Naive thymus-derived CD4-positive, alpha-beta T cell (primary cell): ENCODE results near the gene NUDT8. TPM values are rescaled to one million over a fixed set of nuclear protein-coding genes. Genes with fewer than 3 reads are reported as not detected.
A peak's percentile ranks its signal among the peaks of the same experiment; 100 is the strongest.

Experiments used
- ATAC-seq: fragments of 150-1000 bp; cut with Tn5 transposase; 2 replicates; pipeline ENCODE4 v1.10.0; 2021; ENCODE audit warnings: mild to moderate bottlenecking, moderate library complexity
- CTCF ChIA-PET: fragments of 350-600 bp; sonication (Branson Sonifier 250); formaldehyde crosslinking; loops from one replicate; lab custom pipeline; 2021; ENCODE audit warnings: antibody characterized with exemption; lab: Charles Lee
- POLR2A ChIA-PET: fragments of 350-600 bp; sonication (Branson Sonifier 250); formaldehyde crosslinking; loops from one replicate; lab custom pipeline; 2021; ENCODE audit warnings: antibody characterized with exemption, inconsistent platforms; lab: Charles Lee
- DNase-seq, 9 donors: peaks; one replicate each; pipeline versions ENCODE4 v3.0.0 to v3.0.0-alpha.2; 2020 to 2022; ENCODE audit warnings: mixed read lengths in 1 of 9
- H3K27ac ChIP-seq: one replicate; pipeline ENCODE4 v1.7.0; 2013; ENCODE audit warnings: mild to moderate bottlenecking, low read depth, low read length, moderate library complexity
- H3K27me3 ChIP-seq, 2 donors: one replicate each; pipeline ENCODE4 v1.7.0; 2013; ENCODE audit warnings: low read length in 2 of 2, mild to moderate bottlenecking in 2 of 2, moderate library complexity in 2 of 2; ENCODE audit not compliant: control insufficient read depth in 2 of 2, insufficient read depth in 2 of 2
- H3K36me3 ChIP-seq, 3 experiments: 1 replicate in 2 of 3; 2 replicates in 1 of 3; pipeline ENCODE4 v1.7.0; 2013; ENCODE audit warnings: low read length in 3 of 3, mild to moderate bottlenecking in 3 of 3, moderate library complexity in 1 of 3; ENCODE audit not compliant: insufficient read depth in 3 of 3, control insufficient read depth in 2 of 3
- H3K4me1 ChIP-seq, 2 donors: one replicate each; pipeline ENCODE4 v1.7.0; 2013; ENCODE audit warnings: low read length in 2 of 2, mild to moderate bottlenecking in 2 of 2, moderate library complexity in 1 of 2; ENCODE audit not compliant: control insufficient read depth in 2 of 2, insufficient read depth in 2 of 2
- H3K4me3 ChIP-seq: 2 replicates; pipeline ENCODE4 v1.7.0; 2013; ENCODE audit warnings: mild to moderate bottlenecking, low read length
- H3K9me3 ChIP-seq, 3 experiments: 1 replicate in 2 of 3; 2 replicates in 1 of 3; pipeline ENCODE4 v1.7.0; 2013; ENCODE audit warnings: low read length in 3 of 3; ENCODE audit not compliant: control insufficient read depth in 2 of 3
- H3K27ac Mint-ChIP-seq, 9 donors: one replicate each; pipeline ENCODE4 v1.8.0; 2020 to 2022; ENCODE audit warnings: mixed read lengths in 9 of 9, mild to moderate bottlenecking in 8 of 9, moderate library complexity in 5 of 9, inconsistent platforms in 2 of 9
- H3K27me3 Mint-ChIP-seq, 5 donors: one replicate each; pipeline ENCODE4 v1.8.0; 2021 to 2022; ENCODE audit warnings: mixed read lengths in 5 of 5, mild to moderate bottlenecking in 1 of 5
- H3K36me3 Mint-ChIP-seq, 5 donors: one replicate each; pipeline ENCODE4 v1.8.0; 2020 to 2022; ENCODE audit warnings: mixed read lengths in 5 of 5, mild to moderate bottlenecking in 3 of 5, inconsistent platforms in 1 of 5
- H3K4me1 Mint-ChIP-seq, 7 donors: one replicate each; pipeline ENCODE4 v1.8.0; 2020 to 2022; ENCODE audit warnings: mixed read lengths in 7 of 7, mild to moderate bottlenecking in 3 of 7, inconsistent platforms in 1 of 7
- H3K4me3 Mint-ChIP-seq, 10 donors: one replicate each; pipeline ENCODE4 v1.8.0; 2020 to 2022; ENCODE audit warnings: mild to moderate bottlenecking in 10 of 10, mixed read lengths in 10 of 10, moderate library complexity in 6 of 10, inconsistent platforms in 2 of 10
- H3K9me3 Mint-ChIP-seq, 11 donors: one replicate each; pipeline ENCODE4 v1.8.0; 2020 to 2022; ENCODE audit warnings: mixed read lengths in 11 of 11, mild to moderate bottlenecking in 4 of 11, inconsistent platforms in 1 of 11, moderate library complexity in 1 of 11
- intact Hi-C, 2 donors: fragments of 100-400 bp; cut with micrococcal nuclease; formaldehyde crosslinking; loops; one replicate each; pipeline ENCODE4 v1.15.1; 2023
- polyA plus RNA-seq, 2 donors: library from polyadenylated mRNA; unstranded; fragments of 300-500 nt; fragmentation: Illumina TruSeq; gene quantifications; one replicate each; pipeline ENCODE4 v1.2.3, GENCODE V29; 2021
- total RNA-seq, 6 experiments: library from RNA in 5 of 6; stranded (reverse) in 5 of 6; gene quantifications; 1 replicate in 5 of 6; 2 replicates in 1 of 6; pipeline ENCODE4 v1.2.3 and lab custom pipeline; 2021 to 2026

Gene NUDT8
- total RNA-seq (10 to 100 TPM in 1 of 5 experiments, 1 to 10 TPM in 4; 3.1 to 10.4 (median 4.0) TPM), polyA plus RNA-seq (1 to 10 TPM; 3.3 to 3.7 TPM), total RNA-seq (lab: John Stamatoyannopoulos, UW) (0.67 reads per million)

DNA sequence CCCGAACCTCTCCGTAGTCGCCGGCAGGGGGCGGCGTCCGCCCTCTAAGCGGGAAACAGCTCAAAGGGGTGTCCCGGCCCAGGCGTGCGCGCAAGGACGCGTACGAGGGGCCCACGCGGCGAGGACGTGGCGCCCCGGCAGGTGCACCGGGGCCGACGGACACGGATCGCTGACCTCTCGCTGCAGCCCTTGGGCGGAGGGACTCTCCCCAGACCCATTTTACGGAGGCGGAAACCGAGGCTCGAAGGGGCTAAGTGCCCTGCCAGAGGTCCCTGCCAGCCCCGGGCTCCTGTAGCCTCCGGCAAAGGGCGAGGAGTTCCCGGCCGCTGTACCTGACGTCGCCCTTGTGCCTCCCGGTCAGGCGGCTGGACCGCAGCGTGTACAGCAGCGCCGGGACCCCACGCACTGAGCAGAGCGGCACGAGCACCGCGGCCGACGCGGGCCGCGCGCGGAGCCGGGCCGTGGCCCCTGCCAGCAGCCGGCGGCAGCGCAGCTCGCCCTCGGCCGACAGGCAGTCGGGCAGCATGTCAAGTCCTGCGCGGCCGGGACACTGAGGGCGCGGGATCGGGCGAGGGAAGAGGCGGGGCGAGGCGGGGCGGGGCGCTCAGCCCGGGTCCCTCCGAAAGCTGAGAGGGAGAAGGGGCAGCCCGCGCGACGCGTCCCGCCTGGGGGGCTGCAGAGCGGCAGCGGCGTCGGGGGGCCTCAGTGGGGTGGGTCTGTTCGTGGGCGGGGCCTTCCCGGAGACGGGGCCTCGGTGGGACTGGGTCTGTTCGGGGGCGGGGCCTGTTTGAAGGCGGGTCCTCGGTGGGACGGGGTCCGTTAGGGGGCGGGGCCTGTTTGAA is at the start of gene NUDT8:
Gene NUDT8 (minus strand): TSS at position 552 of the 842 bp plus-strand sequence. CDS start 26 bp downstream, at position 526.
- H3K27me3 Mint-ChIP-seq = no peaks in the 10 kb centered on the region
- peak within 1 kb of the TSS; percentile 85 for H3K27ac ChIP-seq
- H3K4me1 ChIP-seq = peaks cover 8 to 9% of the 10 kb centered on the region in 2 donors
- H3K36me3 Mint-ChIP-seq = no peaks in the 10 kb centered on the region
- H3K36me3 ChIP-seq = no peaks in the 10 kb centered on the region
- intact Hi-C loops = loop anchor here (1.0 to 5.0 kb wide), 12 partner anchors 11 to 276 kb away; partner anchors contain the start of genes CDK2AP2 (in 2 of the 2), NDUFV1 (in 2 of the 2), ACY3 (in 1 of the 2) and AIP (in 1 of the 2)
- H3K4me3 Mint-ChIP-seq = peak within 1 kb of the TSS; percentile 84 to 94 (median 89)
- H3K9me3 ChIP-seq = no peaks in the 10 kb centered on the region
- H3K4me3 ChIP-seq = peak within 1 kb of the TSS; percentile 84
- CTCF ChIA-PET = interaction anchor here (0.6 to 2.4 kb wide), 15 partner anchors 12 to 1310 kb away, joined by 3 to 13 read pairs (median 4); partner anchors contain the start of gene ACY3
- ATAC-seq = peak; percentile 69
- peak within 1 kb of the TSS; percentile 74 to 96 (median 89) for H3K27ac Mint-ChIP-seq
- POLR2A ChIA-PET = interaction anchor here (0.6 to 3.0 kb wide), 17 partner anchors 9 to 1013 kb away, joined by 3 to 27 read pairs (median 3); partner anchors contain the start of genes ACY3, GSTP1, KDM2A and POLD4
- H3K4me1 Mint-ChIP-seq = peaks cover 5 to 18% (median 10%) of the 10 kb centered on the region in 7 donors
- H3K27me3 ChIP-seq = no peaks in the 10 kb centered on the region
- peak; percentile 81 to 98 (median 87) for DNase-seq
- H3K9me3 Mint-ChIP-seq = no peaks in the 10 kb centered on the region

- H3K4me1 Mint-ChIP-seq = no peaks in the 10 kb centered on the region
- POLR2A ChIA-PET = no interaction called here
- H3K4me1 ChIP-seq = no peaks in the 10 kb centered on the region
- H3K27me3 Mint-ChIP-seq = peaks cover 0 to 14% (median 0%) of the 10 kb centered on the region in 5 donors
- H3K9me3 ChIP-seq = no peaks in the 10 kb centered on the region
- ATAC-seq (no peak), DNase-seq (no peak)
- CTCF ChIA-PET = no interaction called here
- peaks cover 0 to 3% (median 0%) of the 10 kb centered on the region in 11 donors for H3K9me3 Mint-ChIP-seq
- no peaks in the 10 kb centered on the region for H3K27me3 ChIP-seq
- no peak overlapping the region for H3K4me3 ChIP-seq
- no peak overlapping the region for H3K27ac Mint-ChIP-seq
- H3K27ac ChIP-seq = no peak overlapping the region
- no peak overlapping the region for H3K4me3 Mint-ChIP-seq
- no peaks in the 10 kb centered on the region for H3K36me3 ChIP-seq
- intact Hi-C loops = no loop called here
- no peaks in the 10 kb centered on the region for H3K36me3 Mint-ChIP-seq
Observed at GRCh38 chr11:67675058-67675747, 45.5 kb upstream of the NUDT8 start.

- no peaks in the 10 kb centered on the region for H3K27me3 ChIP-seq
- no peak within 1 kb of the TSS for H3K27ac ChIP-seq
- H3K36me3 Mint-ChIP-seq = no peaks in the 10 kb centered on the region
- ChIA-PET CTCF (no interaction called here), POLR2A (no interaction called here)
- H3K4me3 ChIP-seq = no peak within 1 kb of the TSS
- no peaks in the 10 kb centered on the region for H3K9me3 ChIP-seq
- no peaks in the 10 kb centered on the region for H3K4me1 ChIP-seq
- peaks cover 0 to 3% (median 0%) of the 10 kb centered on the region in 11 donors for H3K9me3 Mint-ChIP-seq
- DNase-seq (no peak), ATAC-seq (no peak)
- H3K4me1 Mint-ChIP-seq = no peaks in the 10 kb centered on the region
- H3K4me3 Mint-ChIP-seq = no peak within 1 kb of the TSS
- intact Hi-C loops = no loop called here
- peaks cover 0 to 14% (median 0%) of the 10 kb centered on the region in 5 donors for H3K27me3 Mint-ChIP-seq
- no peaks in the 10 kb centered on the region for H3K36me3 ChIP-seq
- no peak within 1 kb of the TSS for H3K27ac Mint-ChIP-seq
Observed at GRCh38 chr11:67674442-67674871, 44.7 kb upstream of the NUDT8 start, which contains the start of gene ALDH3B2. TSS of gene ALDH3B2 (minus strand) at chr11:67674623. CDS start at chr11:67666935, 7,688 bp downstream.

- Histone ChIP-seq H3K4me1 (no peaks in the 10 kb centered on the region), H3K36me3 (no peaks in the 10 kb centered on the region), H3K4me3 (no peak overlapping the region), H3K27ac (no peak overlapping the region), H3K9me3 (no peaks in the 10 kb centered on the region), H3K27me3 (no peaks in the 10 kb centered on the region)
- DNase-seq (no peak), ATAC-seq (no peak)
- peaks cover 0 to 14% (median 0%) of the 10 kb centered on the region in 5 donors for H3K27me3 Mint-ChIP-seq
- no peaks in the 10 kb centered on the region for H3K36me3 Mint-ChIP-seq
- H3K27ac Mint-ChIP-seq = no peak overlapping the region
- POLR2A ChIA-PET = no interaction called here
- H3K4me3 Mint-ChIP-seq = no peak overlapping the region
- H3K4me1 Mint-ChIP-seq = no peaks in the 10 kb centered on the region
- intact Hi-C loops = no loop called here
- CTCF ChIA-PET = no interaction called here
- peaks cover 0 to 3% (median 0%) of the 10 kb centered on the region in 11 donors for H3K9me3 Mint-ChIP-seq
Observed at GRCh38 chr11:67673902-67674301, 44.2 kb upstream of the NUDT8 start.

GRCh38 chr11:67673358-67673757 is 43.6 kb upstream of the NUDT8 start:
- Mint-ChIP-seq H3K36me3 (no peaks in the 10 kb centered on the region), H3K4me3 (no peak overlapping the region), H3K27ac (no peak overlapping the region), H3K9me3 (peaks cover 0 to 3% (median 0%) of the 10 kb centered on the region in 11 donors), H3K27me3 (peaks cover 0 to 14% (median 0%) of the 10 kb centered on the region in 5 donors), H3K4me1 (no peaks in the 10 kb centered on the region)
- no peaks in the 10 kb centered on the region for H3K36me3 ChIP-seq
- no peak overlapping the region for H3K4me3 ChIP-seq
- no peaks in the 10 kb centered on the region for H3K27me3 ChIP-seq
- no peak for DNase-seq
- H3K9me3 ChIP-seq = no peaks in the 10 kb centered on the region
- intact Hi-C loops = no loop called here
- H3K27ac ChIP-seq = no peak overlapping the region
- CTCF ChIA-PET = no interaction called here
- H3K4me1 ChIP-seq = no peaks in the 10 kb centered on the region
- POLR2A ChIA-PET = no interaction called here
- no peak for ATAC-seq

GRCh38 chr11:67671211-67671520 is 41.4 kb upstream of the NUDT8 start:
- H3K27me3 ChIP-seq = no peaks in the 10 kb centered on the region
- no peaks in the 10 kb centered on the region for H3K36me3 ChIP-seq
- intact Hi-C loops = no loop called here
- ATAC-seq (no peak), DNase-seq (no peak)
- H3K27me3 Mint-ChIP-seq = no peaks in the 10 kb centered on the region
- H3K4me1 ChIP-seq = no peaks in the 10 kb centered on the region
- H3K4me3 ChIP-seq = no peak overlapping the region
- peaks cover 0 to under 1% (median 0%) of the 10 kb centered on the region in 11 donors for H3K9me3 Mint-ChIP-seq
- H3K4me3 Mint-ChIP-seq = no peak overlapping the region
- no peak overlapping the region for H3K27ac Mint-ChIP-seq
- H3K4me1 Mint-ChIP-seq = no peaks in the 10 kb centered on the region
- no peaks in the 10 kb centered on the region for H3K36me3 Mint-ChIP-seq
- H3K9me3 ChIP-seq = no peaks in the 10 kb centered on the region
- no peak overlapping the region for H3K27ac ChIP-seq
- CTCF ChIA-PET = no interaction called here
- POLR2A ChIA-PET = interaction anchor here (0.7 kb wide), 1 partner anchor 10 kb away, joined by 3 read pairs; no protein-coding TSS in a partner anchor
